GM18868 (cell line): ENCODE measurements around the gene RPL15.
"Not testable (repeated sequence)": the region's sequence is repeated elsewhere in the genome, so short reads cannot be mapped to it uniquely, and the experiment has no call there.

ENCODE experiments used
- ATAC-seq: cut with Tn5 transposase; IDR thresholded peaks from one replicate; pipeline ENCODE4 v1.9.1; 2021; ENCODE audit warnings: mild to moderate bottlenecking, moderate library complexity; ENCODE audit not compliant: unreplicated experiment

Gene RPL15

DNA sequence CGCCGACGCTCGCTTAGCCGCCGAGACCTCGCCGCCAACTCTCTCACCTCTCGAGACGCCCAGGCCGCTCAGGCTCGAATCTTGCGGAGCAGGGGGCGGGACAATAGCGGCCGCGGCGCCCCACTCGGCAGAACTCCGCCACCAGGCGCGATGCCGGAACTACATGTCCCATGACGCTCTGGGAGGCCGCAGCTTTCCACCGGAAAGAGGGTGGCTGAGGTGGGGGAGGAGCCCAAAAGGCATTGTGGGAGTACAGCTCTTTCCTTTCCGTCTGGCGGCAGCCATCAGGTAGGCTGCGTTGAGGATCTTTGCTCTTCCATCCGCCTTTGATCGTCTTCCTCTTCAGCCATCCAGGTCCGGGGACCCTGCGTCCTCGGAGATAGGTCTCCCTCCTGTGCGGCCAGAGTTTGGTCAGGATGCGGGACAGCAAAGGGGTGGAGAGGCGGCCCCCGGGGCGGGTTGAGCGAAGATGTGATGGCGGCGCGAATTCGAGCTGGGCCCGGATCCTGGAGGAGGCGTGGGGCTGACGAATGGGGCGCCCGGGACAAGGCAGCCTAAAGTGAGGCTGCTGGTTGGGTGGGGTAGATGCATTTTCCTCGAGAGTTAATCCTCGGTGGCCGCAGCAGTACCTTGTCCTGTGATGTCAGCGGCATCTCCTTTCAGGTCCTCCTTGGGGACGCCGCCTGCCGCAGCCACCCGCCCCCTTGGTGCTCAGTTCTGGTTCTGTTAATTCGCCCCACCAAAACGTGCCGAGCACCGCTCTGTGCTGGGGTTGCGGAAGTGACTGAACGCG, at the start of gene RPL15, which contains the start of gene NKIRAS1:
RPL15 (plus strand) TSS at position 247 of the 793 bp plus-strand sequence. CDS start 728 bp downstream, outside the sequence.
NKIRAS1 (minus strand) TSS at position 105 of the 793 bp plus-strand sequence. CDS start 6,086 bp downstream, outside the sequence.
- peak; percentile 92 for ATAC-seq

- no peak for ATAC-seq
Observed at GRCh38 chr3:23867400-23867799, 49.5 kb upstream of the RPL15 start.

DNA sequence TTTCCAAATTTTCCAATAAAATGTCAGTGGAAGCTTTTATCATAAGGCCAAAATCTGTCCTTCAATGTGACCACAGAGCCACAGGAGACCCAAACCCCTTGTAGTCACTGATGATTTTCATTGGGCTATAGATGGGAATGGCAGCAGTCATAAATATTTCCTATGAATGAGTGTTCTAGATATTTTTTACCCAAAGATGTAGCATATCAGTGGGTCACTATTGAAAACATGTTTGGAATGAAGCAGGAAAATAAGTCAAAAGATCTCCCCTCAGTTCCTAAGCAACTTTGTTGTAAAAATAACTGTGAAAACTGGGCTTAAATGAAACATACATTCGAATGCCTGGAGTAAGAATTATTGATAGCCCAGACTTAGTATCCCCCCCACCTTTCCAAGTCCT, 49.1 kb upstream of the RPL15 start:
- ATAC-seq = no peak

GRCh38 chr3:23869977-23870662, 46.8 kb upstream of the RPL15 start:
- no peak for ATAC-seq

DNA sequence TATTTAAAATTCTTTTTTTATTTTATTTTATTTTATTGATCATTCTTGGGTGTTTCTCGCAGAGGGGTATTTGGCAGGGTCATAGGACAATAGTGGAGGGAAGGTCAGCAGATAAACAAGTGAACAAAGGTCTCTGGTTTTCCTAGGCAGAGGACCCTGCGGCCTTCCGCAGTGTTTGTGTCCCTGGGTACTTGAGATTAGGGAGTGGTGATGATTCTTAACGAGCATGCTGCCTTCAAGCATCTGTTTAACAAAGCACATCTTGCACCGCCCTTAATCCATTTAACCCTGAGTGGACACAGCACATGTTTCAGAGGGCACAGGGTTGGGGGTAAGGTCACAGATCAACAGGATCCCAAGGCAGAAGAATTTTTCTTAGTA, 46.3 kb upstream of the RPL15 start:
- not testable (repeated sequence) for ATAC-seq

- ATAC-seq = not testable (repeated sequence)
Observed at GRCh38 chr3:23871361-23871760, 45.6 kb upstream of the RPL15 start.

DNA sequence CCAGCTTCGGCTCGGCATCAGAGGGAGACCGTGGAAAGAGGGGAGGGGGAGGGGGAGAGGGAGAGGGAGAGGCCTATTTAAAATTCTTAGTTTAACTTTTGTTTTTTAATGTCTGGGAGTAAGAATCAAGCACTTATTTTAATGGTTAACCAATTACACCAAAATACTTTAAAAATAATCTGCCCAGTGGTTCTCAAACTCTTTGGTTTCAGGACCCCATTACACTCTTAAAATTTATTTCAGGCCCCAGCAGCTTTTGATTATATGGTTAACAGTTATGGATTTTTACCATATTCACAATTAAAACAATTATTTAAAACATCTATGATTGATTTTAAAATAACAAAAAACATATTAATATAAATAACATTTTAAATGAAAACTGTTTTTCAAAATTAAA, 44.6 kb upstream of the RPL15 start:
- ATAC-seq = no peak

GRCh38 chr3:23873941-23874340, 43.0 kb upstream of the RPL15 start:
- no peak for ATAC-seq

- ATAC-seq = no peak
Observed at GRCh38 chr3:23874359-23875112, 42.4 kb upstream of the RPL15 start.

- no peak for ATAC-seq
Observed at GRCh38 chr3:23875113-23875725, 41.7 kb upstream of the RPL15 start.

GRCh38 chr3:23876923-23877322, 40.0 kb upstream of the RPL15 start:
- ATAC-seq = no peak

- no peak for ATAC-seq
Observed at GRCh38 chr3:23877329-23877980, 39.5 kb upstream of the RPL15 start.

DNA sequence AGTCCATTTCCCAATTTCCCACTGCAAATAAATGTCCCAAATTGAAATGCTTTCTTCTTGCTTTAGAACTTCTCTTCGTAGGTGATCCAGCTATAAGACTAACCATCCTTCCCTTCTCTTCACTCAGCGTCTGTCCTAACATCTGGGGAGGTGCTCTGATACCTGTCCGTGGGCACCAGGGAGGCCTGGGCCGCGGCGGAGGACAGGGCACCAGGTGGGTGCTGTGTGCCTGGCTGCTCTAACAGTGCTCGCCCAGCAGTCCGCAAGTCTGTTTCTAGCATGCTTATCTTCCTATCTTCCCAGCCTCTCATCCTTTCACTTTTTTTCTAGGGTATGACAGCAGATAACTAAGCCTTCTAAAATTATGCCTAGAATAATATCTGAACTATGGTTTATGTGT, 37.4 kb upstream of the RPL15 start:
- no peak for ATAC-seq

DNA sequence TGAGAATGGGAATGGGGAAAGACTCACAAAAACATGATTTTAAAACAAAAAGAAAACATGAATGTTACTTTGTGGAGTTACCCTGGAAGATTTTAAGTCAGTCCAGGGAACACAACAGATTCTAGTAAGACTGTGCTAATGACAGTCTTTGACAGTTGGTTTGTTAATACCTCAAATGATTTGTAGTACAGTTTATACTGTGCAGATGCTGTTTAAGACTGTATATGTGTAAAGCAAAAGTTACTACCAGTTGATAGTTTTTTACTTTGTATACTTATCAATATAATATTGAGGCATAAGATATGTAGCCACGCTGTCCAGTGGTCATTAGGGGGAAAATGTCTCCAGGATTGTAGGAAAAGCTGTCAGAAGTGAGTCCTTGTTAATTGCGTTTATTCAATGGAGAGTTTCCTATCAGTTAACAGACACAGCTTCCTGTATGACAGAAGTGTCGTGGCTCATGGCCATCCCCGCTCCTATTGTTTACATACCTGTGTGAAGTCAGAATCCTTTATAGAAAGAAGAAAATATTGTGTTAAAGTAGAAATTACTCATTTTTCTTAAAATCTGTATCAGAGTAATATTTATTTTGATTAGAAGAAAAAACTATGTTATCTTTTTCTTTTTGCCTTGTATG, 36.1 kb upstream of the RPL15 start:
- ATAC-seq = no peak

DNA sequence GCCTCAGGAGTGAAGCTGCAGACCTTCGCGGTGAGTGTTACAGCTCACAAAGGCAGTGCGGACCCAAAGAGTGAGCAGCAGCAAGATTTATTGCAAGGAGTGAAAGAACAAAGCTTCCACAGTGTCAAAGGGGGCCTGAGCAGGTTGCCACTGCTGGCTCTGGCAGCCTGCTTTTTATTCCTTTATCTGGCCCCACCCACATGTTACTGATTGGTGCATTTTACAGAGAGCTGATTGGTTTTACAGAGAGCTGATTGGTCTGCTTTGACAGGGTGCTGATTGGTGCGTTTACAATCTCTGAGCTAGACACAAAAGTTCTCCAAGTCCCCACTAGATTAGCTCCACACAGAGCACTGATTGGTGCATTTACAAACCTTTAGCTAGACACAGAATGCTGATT, 34.9 kb upstream of the RPL15 start:
- not testable (repeated sequence) for ATAC-seq

GRCh38 chr3:23882487-23882918, 34.4 kb upstream of the RPL15 start:
- no peak for ATAC-seq

GRCh38 chr3:23884481-23884880, 32.5 kb upstream of the RPL15 start:
- no peak for ATAC-seq

- ATAC-seq = no peak
Observed at GRCh38 chr3:23885210-23885609, 31.7 kb upstream of the RPL15 start.

DNA sequence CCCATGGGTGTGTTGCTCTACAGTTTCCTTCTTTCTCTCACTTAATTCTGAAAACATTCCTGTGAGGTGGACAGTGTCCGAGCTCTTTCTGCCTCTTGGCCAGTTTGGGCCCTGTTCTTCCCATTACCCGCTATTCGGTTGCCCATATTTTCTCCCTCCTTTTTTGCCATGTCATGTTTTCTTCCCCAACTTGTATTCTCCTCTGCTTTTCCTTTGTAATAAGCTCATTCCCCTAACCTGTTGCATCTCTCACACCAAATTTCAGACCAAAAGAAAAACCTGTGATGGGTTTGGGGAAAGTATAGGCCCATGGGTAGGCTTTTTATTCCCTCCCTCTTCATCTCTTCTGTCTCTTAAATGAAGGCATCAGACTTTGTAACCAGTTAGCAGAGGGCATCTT, 30.6 kb upstream of the RPL15 start:
- no peak for ATAC-seq

DNA sequence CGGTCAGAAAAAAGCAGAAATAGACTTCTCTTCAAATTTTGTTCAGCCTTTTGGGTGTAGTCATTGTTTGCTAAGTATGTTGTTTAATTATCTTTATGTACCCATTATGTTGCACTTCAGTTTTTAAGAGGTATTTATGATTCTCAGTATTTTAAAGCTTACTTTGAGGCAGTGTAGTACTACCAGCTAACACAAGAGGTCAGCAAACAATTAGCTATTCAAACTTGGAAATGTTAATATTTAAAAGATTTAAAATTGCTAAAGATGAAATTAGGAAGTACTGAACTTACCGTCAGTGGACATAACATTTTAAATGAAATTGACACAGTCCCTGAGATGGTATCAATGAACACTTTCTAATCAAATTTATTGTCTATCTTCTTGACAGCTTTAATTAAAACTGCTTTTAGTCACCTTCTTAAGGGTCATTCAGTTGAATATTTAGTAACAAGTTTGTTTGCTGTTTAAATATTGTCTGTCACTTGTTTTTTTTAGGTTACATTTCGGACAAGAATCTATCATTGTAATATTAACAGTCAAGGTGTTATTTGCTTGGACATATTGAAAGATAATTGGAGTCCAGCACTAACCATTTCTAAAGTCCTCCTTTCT, 28.2 kb upstream of the RPL15 start:
- peak; percentile 51 for ATAC-seq
